GM23338 (cell line): ENCODE results near the gene SP6. TPM values are rescaled to one million over a fixed set of nuclear protein-coding genes. Genes with fewer than 3 reads are reported as not detected.

Source experiments
- ATAC-seq: fragments of 200-7000 bp; cut with Tn5 transposase; 3 replicates; pipeline ENCODE4 v1.9.1; 2020
- DNase-seq: peaks from one replicate; pipeline ENCODE4 v3.0.0-alpha.2; 2015; ENCODE audit warnings: low spot score
- H2AFZ ChIP-seq: fragments of 200-600 bp; sonication (generic); 2 replicates; pipeline ENCODE4 v1.8.0; 2016; ENCODE audit warnings: antibody characterized with exemption, mild to moderate bottlenecking, moderate library complexity
- H3F3A ChIP-seq: fragments of 200-600 bp; sonication (generic); replicated peaks from 2 replicates; pipeline ENCODE4 v1.8.0; 2017; ENCODE audit warnings: antibody characterized with exemption, mixed run types, low read depth
- H3K27ac ChIP-seq: fragments of 200-600 bp; sonication (generic); 2 replicates; pipeline ENCODE4 v1.6.1; 2016; ENCODE audit warnings: low read depth
- H3K27me3 ChIP-seq: fragments of 200-600 bp; sonication (generic); 2 replicates; pipeline ENCODE4 v1.8.0; 2016; ENCODE audit warnings: mild to moderate bottlenecking, mixed run types, moderate library complexity; ENCODE audit not compliant: insufficient read depth
- H3K36me3 ChIP-seq: fragments of 200-600 bp; sonication (generic); 2 replicates; pipeline ENCODE4 v1.8.0; 2016; ENCODE audit warnings: mild to moderate bottlenecking; ENCODE audit not compliant: insufficient read depth
- H3K4me1 ChIP-seq: fragments of 200-600 bp; sonication (generic); 2 replicates; pipeline ENCODE4 v1.8.0; 2016; ENCODE audit warnings: mild to moderate bottlenecking, moderate library complexity; ENCODE audit not compliant: insufficient read depth
- H3K4me2 ChIP-seq: fragments of 200-600 bp; sonication (generic); 2 replicates; pipeline ENCODE4 v1.7.1; 2017; ENCODE audit warnings: mixed run types
- H3K4me3 ChIP-seq: fragments of 200-600 bp; sonication (generic); 2 replicates; pipeline ENCODE4 v1.6.1; 2016; ENCODE audit warnings: mixed run types
- H3K79me2 ChIP-seq: fragments of 200-600 bp; sonication (generic); replicated peaks from 2 replicates; pipeline ENCODE4 v1.8.0; 2017; ENCODE audit warnings: mild to moderate bottlenecking; ENCODE audit not compliant: insufficient read depth
- H3K9me2 ChIP-seq: fragments of 200-600 bp; sonication (generic); 2 replicates; pipeline ENCODE4 v1.8.0; 2017; ENCODE audit not compliant: insufficient read depth
- H4K20me1 ChIP-seq: fragments of 200-600 bp; sonication (generic); replicated peaks from 2 replicates; pipeline ENCODE4 v1.8.0; 2017; ENCODE audit warnings: mild to moderate bottlenecking; ENCODE audit not compliant: insufficient read depth
- H3K27ac Mint-ChIP-seq: 2 replicates; pipeline ENCODE4 v1.8.0; 2020; ENCODE audit warnings: inconsistent platforms, mild to moderate bottlenecking, moderate library complexity, mixed read lengths
- H3K27me3 Mint-ChIP-seq: 3 replicates; pipeline ENCODE4 v1.8.0; 2022; ENCODE audit warnings: low read depth, mild to moderate bottlenecking, moderate library complexity, mixed read lengths, inconsistent platforms; ENCODE audit not compliant: insufficient read depth, poor library complexity
- H3K36me3 Mint-ChIP-seq: 3 replicates; pipeline ENCODE4 v1.8.0; 2021; ENCODE audit warnings: low read depth, mild to moderate bottlenecking, inconsistent platforms, moderate library complexity, mixed read lengths
- H3K4me1 Mint-ChIP-seq: 3 replicates; pipeline ENCODE4 v1.8.0; 2020; ENCODE audit warnings: mild to moderate bottlenecking, inconsistent platforms, mixed read lengths
- H3K4me3 Mint-ChIP-seq: 3 replicates; pipeline ENCODE4 v1.8.0; 2021; ENCODE audit warnings: moderate library complexity, mild to moderate bottlenecking, inconsistent platforms, mixed read lengths
- H3K9me3 Mint-ChIP-seq: 3 replicates; pipeline ENCODE4 v1.8.0; 2020; ENCODE audit warnings: moderate library complexity, mild to moderate bottlenecking, inconsistent platforms, mixed read lengths
- CREB1 ChIP-seq: fragments of 250-450 bp; sonication (Bioruptor Pico); IDR thresholded peaks from 2 replicates; pipeline ENCODE4 v1.5.0; 2020; ENCODE audit warnings: low read depth, mild to moderate bottlenecking, moderate library complexity
- EZH2 ChIP-seq: fragments of 200-600 bp; sonication (generic); IDR thresholded peaks from one replicate; pipeline ENCODE4 v1.8.0; 2017; ENCODE audit warnings: antibody characterized with exemption, mild to moderate bottlenecking, low read depth; ENCODE audit not compliant: unreplicated experiment
- EZH2phosphoT487 ChIP-seq: fragments of 200-600 bp; sonication (generic); IDR thresholded peaks from one replicate; pipeline ENCODE4 v1.8.1; 2018; ENCODE audit warnings: antibody characterized with exemption; ENCODE audit not compliant: unreplicated experiment
- JUNB ChIP-seq: IDR thresholded peaks from one replicate; pipeline ENCODE4 v1.6.1; 2016; ENCODE audit warnings: antibody characterized with exemption; ENCODE audit not compliant: unreplicated experiment
- NANOG ChIP-seq: IDR thresholded peaks from 2 replicates; pipeline ENCODE4 v1.6.1; 2016; ENCODE audit warnings: antibody characterized with exemption, borderline replicate concordance
- POLR2AphosphoS5 ChIP-seq: IDR thresholded peaks from 2 replicates; pipeline ENCODE4 v1.6.1; 2016; ENCODE audit warnings: antibody characterized with exemption, low read depth
- ZNF114 ChIP-seq: fragments of 250-450 bp; sonication (Bioruptor Pico); IDR thresholded peaks from 2 replicates; pipeline ENCODE4 v1.5.0; 2020; ENCODE audit warnings: mild to moderate bottlenecking, moderate library complexity
- ZNF331 ChIP-seq: fragments of 250-450 bp; sonication (Bioruptor Pico); IDR thresholded peaks from 2 replicates; pipeline ENCODE4 v1.5.0; 2020; ENCODE audit warnings: low read depth, mild to moderate bottlenecking, moderate library complexity
- polyA plus RNA-seq: library from polyadenylated mRNA; unstranded; fragments of >200 nt; fragmentation: Nextera tagmentation; extraction: Ambion mirVana; gene quantifications from 2 replicates; pipeline ENCODE4 v1.2.1, GENCODE V29; 2016
- total RNA-seq: library from RNA; depleted of rRNA; stranded (reverse); fragments of >200 nt; shearing (Covaris generic); gene quantifications from 2 replicates; pipeline ENCODE4 v1.2.3, GENCODE V29; 2014
- TF ChIP-seq, protein P1 (sequence below), 2 experiments: fragments of 200-600 bp in 1 of 2; sonication (generic) in 1 of 2; conservative IDR thresholded peaks; 2 replicates each; pipeline versions ENCODE4 v1.5.1 to v1.6.1; 2016 to 2017; ENCODE audit warnings: antibody characterized with exemption in 2 of 2, low read depth in 2 of 2, mild to moderate bottlenecking in 2 of 2, moderate library complexity in 1 of 2
- TF ChIP-seq, protein P2 (sequence below): fragments of 250-450 bp; sonication (Bioruptor Pico); IDR thresholded peaks from 2 replicates; pipeline ENCODE4 v1.5.0; 2020; ENCODE audit warnings: mild to moderate bottlenecking, moderate library complexity

The SP6 gene
- total and polyA plus RNA-seq, 2 experiments from 2014 or later = 0.13 to 1.0 TPM

DNA sequence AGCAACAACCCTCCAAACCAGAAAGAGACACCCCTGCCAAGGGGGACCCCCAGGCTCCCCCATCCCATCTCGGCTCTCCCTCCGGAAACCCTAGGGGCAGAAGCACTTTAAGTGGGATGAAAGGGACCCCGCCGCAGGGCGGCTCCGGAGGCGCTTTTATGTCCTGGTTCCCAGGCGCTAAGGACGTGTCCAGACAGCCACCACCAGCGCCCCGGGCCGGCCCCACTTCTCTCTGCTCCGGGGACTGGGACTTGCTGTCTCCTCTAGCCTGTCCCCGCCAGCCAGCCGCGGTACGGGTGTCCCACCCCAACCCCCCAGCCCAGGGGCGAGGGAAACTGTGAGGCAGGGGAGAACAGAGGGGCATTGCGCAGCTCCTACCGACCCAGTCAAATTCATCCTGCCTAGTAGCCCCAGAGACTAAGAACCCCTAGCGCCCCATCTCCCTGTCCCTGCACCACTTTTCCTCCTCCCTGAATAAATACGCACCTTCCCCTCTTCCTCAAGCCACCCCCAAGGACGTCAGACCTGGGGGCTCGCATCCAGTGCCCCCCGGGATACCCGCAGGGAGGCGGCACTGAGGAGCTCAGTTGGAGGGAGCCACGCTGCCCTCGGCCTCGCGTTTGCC lies 4.1 kb downstream of the SP6 start:
- Histone ChIP-seq H3K4me3 (peak overlapping the region; percentile 66), H3F3A (peaks cover 10% of the 10 kb centered on the region), H3K9me2 (no peaks in the 10 kb centered on the region), H2AFZ (peak overlapping the region; percentile 94), H3K27ac (no peak overlapping the region), H3K79me2 (no peaks in the 10 kb centered on the region), H4K20me1 (peaks cover 4% of the 10 kb centered on the region; the same call in 1 of the 2 replicates), H3K4me2 (peak overlapping the region; percentile 96), H3K27me3 (peaks cover 79% of the 10 kb centered on the region), H3K36me3 (no peaks in the 10 kb centered on the region), H3K4me1 (peaks cover 31% of the 10 kb centered on the region)
- peak; percentile 54 for TF ChIP-seq EZH2
- no peak for TF ChIP-seq ZNF331
- TF ChIP-seq, protein P1, sequence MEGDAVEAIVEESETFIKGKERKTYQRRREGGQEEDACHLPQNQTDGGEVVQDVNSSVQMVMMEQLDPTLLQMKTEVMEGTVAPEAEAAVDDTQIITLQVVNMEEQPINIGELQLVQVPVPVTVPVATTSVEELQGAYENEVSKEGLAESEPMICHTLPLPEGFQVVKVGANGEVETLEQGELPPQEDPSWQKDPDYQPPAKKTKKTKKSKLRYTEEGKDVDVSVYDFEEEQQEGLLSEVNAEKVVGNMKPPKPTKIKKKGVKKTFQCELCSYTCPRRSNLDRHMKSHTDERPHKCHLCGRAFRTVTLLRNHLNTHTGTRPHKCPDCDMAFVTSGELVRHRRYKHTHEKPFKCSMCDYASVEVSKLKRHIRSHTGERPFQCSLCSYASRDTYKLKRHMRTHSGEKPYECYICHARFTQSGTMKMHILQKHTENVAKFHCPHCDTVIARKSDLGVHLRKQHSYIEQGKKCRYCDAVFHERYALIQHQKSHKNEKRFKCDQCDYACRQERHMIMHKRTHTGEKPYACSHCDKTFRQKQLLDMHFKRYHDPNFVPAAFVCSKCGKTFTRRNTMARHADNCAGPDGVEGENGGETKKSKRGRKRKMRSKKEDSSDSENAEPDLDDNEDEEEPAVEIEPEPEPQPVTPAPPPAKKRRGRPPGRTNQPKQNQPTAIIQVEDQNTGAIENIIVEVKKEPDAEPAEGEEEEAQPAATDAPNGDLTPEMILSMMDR (conservative IDR thresholded peaks at IDR 0.05; ENCODE audit: low read depth in 2 of 2) = 0 out of 4 replicates have a peak, but pooled peaks of 1 of the 2 experiments have one; percentile 14
- TF ChIP-seq JUNB = no peak
- Mint-ChIP-seq H3K27me3 (peaks cover 62% of the 10 kb centered on the region), H3K27ac (no peak overlapping the region), H3K4me1 (peaks cover 47% of the 10 kb centered on the region), H3K4me3 (peak overlapping the region; percentile 69), H3K9me3 (no peaks in the 10 kb centered on the region), H3K36me3 (no peaks in the 10 kb centered on the region)
- DNase-seq = peak; percentile 63
- ATAC-seq = peak; percentile 1; the same call in 2 of the 3 replicates

DNA sequence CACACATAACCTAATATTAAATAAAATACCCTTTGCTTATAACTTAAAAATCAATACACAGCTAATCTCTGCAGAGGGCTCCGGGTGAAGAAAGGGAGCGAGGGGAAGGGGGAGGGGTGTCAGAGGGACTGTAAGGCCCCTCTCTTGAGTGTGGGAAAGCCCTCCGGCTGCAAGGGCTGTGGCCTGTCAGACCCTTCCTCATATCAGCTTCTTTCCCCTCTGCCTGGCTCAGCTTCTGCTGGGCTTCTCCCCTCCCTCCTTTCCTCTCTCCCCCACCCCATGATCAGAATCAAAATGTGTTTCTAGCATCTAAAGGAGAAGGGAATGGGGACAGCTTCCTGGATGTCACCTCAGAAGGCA lies 5.3 kb downstream of the SP6 start:
- ATAC-seq (no peak), DNase-seq (no peak)
- Histone ChIP-seq H3K4me1 (peaks cover 30% of the 10 kb centered on the region; the same call in 1 of the 2 replicates), H3F3A (peaks cover 10% of the 10 kb centered on the region), H3K27me3 (peaks cover 72% of the 10 kb centered on the region), H3K36me3 (no peaks in the 10 kb centered on the region), H4K20me1 (peaks cover 4% of the 10 kb centered on the region; the same call in 1 of the 2 replicates), H2AFZ (no peak overlapping the region), H3K4me2 (no peak overlapping the region), H3K9me2 (no peaks in the 10 kb centered on the region), H3K27ac (no peak overlapping the region), H3K4me3 (no peak overlapping the region), H3K79me2 (no peaks in the 10 kb centered on the region)
- Mint-ChIP-seq H3K27me3 (peaks cover 65% of the 10 kb centered on the region), H3K9me3 (no peaks in the 10 kb centered on the region), H3K4me1 (peaks cover 50% of the 10 kb centered on the region), H3K36me3 (no peaks in the 10 kb centered on the region), H3K4me3 (no peak overlapping the region), H3K27ac (no peak overlapping the region)
- no peak for TF ChIP-seq EZH2
- no peak for TF ChIP-seq ZNF114
- no peak for TF ChIP-seq EZH2phosphoT487
- TF ChIP-seq POLR2AphosphoS5 = no peak
- TF ChIP-seq NANOG = no peak
- no peak for TF ChIP-seq CREB1 (CRISPR knock-in tag)
- TF ChIP-seq, protein P2, sequence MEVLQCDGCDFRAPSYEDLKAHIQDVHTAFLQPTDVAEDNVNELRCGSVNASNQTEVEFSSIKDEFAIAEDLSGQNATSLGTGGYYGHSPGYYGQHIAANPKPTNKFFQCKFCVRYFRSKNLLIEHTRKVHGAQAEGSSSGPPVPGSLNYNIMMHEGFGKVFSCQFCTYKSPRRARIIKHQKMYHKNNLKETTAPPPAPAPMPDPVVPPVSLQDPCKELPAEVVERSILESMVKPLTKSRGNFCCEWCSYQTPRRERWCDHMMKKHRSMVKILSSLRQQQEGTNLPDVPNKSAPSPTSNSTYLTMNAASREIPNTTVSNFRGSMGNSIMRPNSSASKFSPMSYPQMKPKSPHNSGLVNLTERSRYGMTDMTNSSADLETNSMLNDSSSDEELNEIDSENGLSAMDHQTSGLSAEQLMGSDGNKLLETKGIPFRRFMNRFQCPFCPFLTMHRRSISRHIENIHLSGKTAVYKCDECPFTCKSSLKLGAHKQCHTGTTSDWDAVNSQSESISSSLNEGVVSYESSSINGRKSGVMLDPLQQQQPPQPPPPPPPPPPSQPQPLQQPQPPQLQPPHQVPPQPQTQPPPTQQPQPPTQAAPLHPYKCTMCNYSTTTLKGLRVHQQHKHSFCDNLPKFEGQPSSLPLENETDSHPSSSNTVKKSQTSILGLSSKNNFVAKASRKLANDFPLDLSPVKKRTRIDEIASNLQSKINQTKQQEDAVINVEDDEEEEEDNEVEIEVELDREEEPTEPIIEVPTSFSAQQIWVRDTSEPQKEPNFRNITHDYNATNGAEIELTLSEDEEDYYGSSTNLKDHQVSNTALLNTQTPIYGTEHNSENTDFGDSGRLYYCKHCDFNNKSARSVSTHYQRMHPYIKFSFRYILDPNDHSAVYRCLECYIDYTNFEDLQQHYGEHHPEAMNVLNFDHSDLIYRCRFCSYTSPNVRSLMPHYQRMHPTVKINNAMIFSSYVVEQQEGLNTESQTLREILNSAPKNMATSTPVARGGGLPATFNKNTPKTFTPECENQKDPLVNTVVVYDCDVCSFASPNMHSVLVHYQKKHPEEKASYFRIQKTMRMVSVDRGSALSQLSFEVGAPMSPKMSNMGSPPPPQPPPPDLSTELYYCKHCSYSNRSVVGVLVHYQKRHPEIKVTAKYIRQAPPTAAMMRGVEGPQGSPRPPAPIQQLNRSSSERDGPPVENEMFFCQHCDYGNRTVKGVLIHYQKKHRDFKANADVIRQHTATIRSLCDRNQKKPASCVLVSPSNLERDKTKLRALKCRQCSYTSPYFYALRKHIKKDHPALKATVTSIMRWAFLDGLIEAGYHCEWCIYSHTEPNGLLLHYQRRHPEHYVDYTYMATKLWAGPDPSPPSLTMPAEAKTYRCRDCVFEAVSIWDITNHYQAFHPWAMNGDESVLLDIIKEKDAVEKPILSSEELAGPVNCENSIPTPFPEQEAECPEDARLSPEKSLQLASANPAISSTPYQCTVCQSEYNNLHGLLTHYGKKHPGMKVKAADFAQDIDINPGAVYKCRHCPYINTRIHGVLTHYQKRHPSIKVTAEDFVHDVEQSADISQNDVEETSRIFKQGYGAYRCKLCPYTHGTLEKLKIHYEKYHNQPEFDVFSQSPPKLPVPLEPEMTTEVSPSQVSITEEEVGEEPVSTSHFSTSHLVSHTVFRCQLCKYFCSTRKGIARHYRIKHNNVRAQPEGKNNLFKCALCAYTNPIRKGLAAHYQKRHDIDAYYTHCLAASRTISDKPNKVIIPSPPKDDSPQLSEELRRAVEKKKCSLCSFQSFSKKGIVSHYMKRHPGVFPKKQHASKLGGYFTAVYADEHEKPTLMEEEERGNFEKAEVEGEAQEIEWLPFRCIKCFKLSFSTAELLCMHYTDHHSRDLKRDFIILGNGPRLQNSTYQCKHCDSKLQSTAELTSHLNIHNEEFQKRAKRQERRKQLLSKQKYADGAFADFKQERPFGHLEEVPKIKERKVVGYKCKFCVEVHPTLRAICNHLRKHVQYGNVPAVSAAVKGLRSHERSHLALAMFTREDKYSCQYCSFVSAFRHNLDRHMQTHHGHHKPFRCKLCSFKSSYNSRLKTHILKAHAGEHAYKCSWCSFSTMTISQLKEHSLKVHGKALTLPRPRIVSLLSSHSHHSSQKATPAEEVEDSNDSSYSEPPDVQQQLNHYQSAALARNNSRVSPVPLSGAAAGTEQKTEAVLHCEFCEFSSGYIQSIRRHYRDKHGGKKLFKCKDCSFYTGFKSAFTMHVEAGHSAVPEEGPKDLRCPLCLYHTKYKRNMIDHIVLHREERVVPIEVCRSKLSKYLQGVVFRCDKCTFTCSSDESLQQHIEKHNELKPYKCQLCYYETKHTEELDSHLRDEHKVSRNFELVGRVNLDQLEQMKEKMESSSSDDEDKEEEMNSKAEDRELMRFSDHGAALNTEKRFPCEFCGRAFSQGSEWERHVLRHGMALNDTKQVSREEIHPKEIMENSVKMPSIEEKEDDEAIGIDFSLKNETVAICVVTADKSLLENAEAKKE (CRISPR knock-in tag) = no peak
- TF ChIP-seq, protein P1 (conservative IDR thresholded peaks at IDR 0.05; ENCODE audit: low read depth in 2 of 2) = no peak
- TF ChIP-seq JUNB = no peak
- no peak for TF ChIP-seq ZNF331
